Activated B cell treated with CpG ODN at 0.5 μM for 24 hours (primary cell): Measurements from ENCODE around the gene MANBA. TPM values are rescaled to one million over a fixed set of nuclear protein-coding genes. Genes with fewer than 3 reads are reported as not detected.

ENCODE experiments used
- ATAC-seq: fragments of 200-7000 bp; cut with Tn5 transposase; one replicate; pipeline ENCODE4 v1.10.0; 2021; ENCODE audit warnings: low read depth, mild to moderate bottlenecking, moderate library complexity
- CTCF ChIA-PET: fragments of 350-600 bp; sonication (Branson Sonifier 250); formaldehyde crosslinking; loops from one replicate; lab custom pipeline; 2021; ENCODE audit warnings: antibody characterized with exemption; lab: Charles Lee
- POLR2A ChIA-PET: fragments of 350-600 bp; sonication (Branson Sonifier 250); formaldehyde crosslinking; loops from one replicate; lab custom pipeline; 2021; ENCODE audit warnings: antibody characterized with exemption; lab: Charles Lee
- DNase-seq: peaks from one replicate; pipeline ENCODE4 v3.0.0; 2022
- H3K27ac Mint-ChIP-seq: one replicate; pipeline ENCODE4 v1.8.0; 2020; ENCODE audit warnings: mixed read lengths
- H3K27me3 Mint-ChIP-seq: one replicate; pipeline ENCODE4 v1.8.0; 2021; ENCODE audit warnings: mixed read lengths
- H3K36me3 Mint-ChIP-seq: one replicate; pipeline ENCODE4 v1.8.0; 2021; ENCODE audit warnings: low read depth, mixed read lengths
- H3K4me1 Mint-ChIP-seq: one replicate; pipeline ENCODE4 v1.8.0; 2021; ENCODE audit warnings: mixed read lengths
- H3K4me3 Mint-ChIP-seq: one replicate; pipeline ENCODE4 v1.8.0; 2020; ENCODE audit warnings: mild to moderate bottlenecking, mixed read lengths
- H3K9me3 Mint-ChIP-seq: one replicate; pipeline ENCODE4 v1.8.0; 2020; ENCODE audit warnings: mixed read lengths
- CTCF ChIP-seq: fragments of 200-600 bp; IDR thresholded peaks from one replicate; pipeline ENCODE4 v1.8.0; 2022; ENCODE audit warnings: antibody characterized with exemption, mild to moderate bottlenecking
- intact Hi-C: fragments of 100-400 bp; cut with micrococcal nuclease; formaldehyde crosslinking; loops from one replicate; pipeline ENCODE4 v1.15.1; 2024
- total RNA-seq: library from RNA; stranded (reverse); gene quantifications from 2 replicates; pipeline ENCODE4 v1.2.3, GENCODE V29; 2022

The MANBA gene
- total RNA-seq, 1 donor from 2014 or later: 55.3 TPM

DNA sequence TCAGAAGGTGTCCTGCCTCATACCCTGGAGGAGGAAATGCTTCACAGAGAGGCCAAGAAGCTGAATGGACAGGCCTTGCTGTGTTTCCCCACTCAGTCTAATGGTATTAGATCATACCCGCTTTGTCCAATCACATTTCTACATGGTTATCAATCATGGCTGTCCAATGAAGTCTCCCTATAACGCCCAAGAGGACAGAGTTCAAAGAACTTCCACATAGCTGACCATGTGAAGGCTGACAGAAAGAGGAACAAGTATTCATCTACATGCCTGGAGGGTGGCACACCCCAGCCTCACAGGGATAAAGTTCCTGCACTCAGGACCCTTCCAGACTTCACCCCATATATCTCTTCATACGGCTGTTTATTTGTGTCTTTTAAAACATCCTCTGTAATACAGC lies 123.4 kb downstream of the MANBA start:
- no peak for TF ChIP-seq CTCF
- Mint-ChIP-seq H3K9me3 (no peaks in the 10 kb centered on the region), H3K4me3 (no peak overlapping the region), H3K27me3 (no peaks in the 10 kb centered on the region), H3K36me3 (peaks cover 83% of the 10 kb centered on the region), H3K27ac (no peak overlapping the region), H3K4me1 (no peaks in the 10 kb centered on the region)
- ChIA-PET CTCF (no interaction called here), POLR2A (no interaction called here)
- intact Hi-C loops: no loop called here
- ATAC-seq: no peak
- DNase-seq: no peak

DNA sequence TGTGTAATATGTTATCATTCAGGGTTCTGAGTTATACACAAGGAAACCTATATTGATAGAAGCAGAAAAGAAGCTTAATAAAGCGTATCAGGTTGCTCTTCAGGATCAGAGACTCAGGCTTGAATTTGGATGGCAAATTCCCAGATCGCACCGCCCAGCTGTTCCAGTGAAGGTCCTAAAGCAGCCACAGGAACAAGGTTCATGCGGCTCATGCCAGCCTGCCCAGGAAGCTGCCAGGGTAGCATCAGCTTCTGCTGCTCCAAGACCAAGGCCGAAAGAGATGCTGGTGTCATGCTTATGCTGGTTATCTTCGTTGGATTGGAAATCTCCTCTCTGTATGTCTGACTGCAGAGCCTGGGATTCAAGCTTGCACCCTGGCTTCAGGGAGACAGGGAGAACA lies 127.7 kb downstream of the MANBA start:
- peaks cover 71% of the 10 kb centered on the region for H3K36me3 Mint-ChIP-seq
- TF ChIP-seq CTCF: no peak
- no peak for DNase-seq
- peaks cover 4% of the 10 kb centered on the region for H3K4me1 Mint-ChIP-seq
- ATAC-seq: no peak
- H3K9me3 Mint-ChIP-seq: no peaks in the 10 kb centered on the region
- ChIA-PET CTCF (no interaction called here), POLR2A (interaction anchor here (1.0 kb wide), 1 partner anchor 195 kb away, joined by 3 read pairs; the partner anchor contains the start of gene UBE2D3)
- no peak overlapping the region for H3K27ac Mint-ChIP-seq
- intact Hi-C loops: no loop called here
- no peaks in the 10 kb centered on the region for H3K27me3 Mint-ChIP-seq
- H3K4me3 Mint-ChIP-seq: no peak overlapping the region

- POLR2A ChIA-PET: interaction anchor here (1.0 kb wide), 1 partner anchor 195 kb away, joined by 3 read pairs; the partner anchor contains the start of gene UBE2D3
- intact Hi-C loops: no loop called here
- Mint-ChIP-seq H3K4me3 (no peak overlapping the region), H3K4me1 (peaks cover 10% of the 10 kb centered on the region), H3K27ac (no peak overlapping the region), H3K9me3 (no peaks in the 10 kb centered on the region), H3K36me3 (peaks cover 65% of the 10 kb centered on the region), H3K27me3 (no peaks in the 10 kb centered on the region)
- DNase-seq (no peak), ATAC-seq (no peak)
- CTCF ChIA-PET: no interaction called here
- no peak for TF ChIP-seq CTCF
These were observed 128.3 kb downstream of the MANBA start for GRCh38 chr4:102632241-102633065.

- Mint-ChIP-seq H3K4me1 (peaks cover 18% of the 10 kb centered on the region), H3K27ac (no peak overlapping the region)
- no peak for TF ChIP-seq CTCF
These were observed 129.2 kb downstream of the MANBA start for GRCh38 chr4:102631616-102632015.

DNA sequence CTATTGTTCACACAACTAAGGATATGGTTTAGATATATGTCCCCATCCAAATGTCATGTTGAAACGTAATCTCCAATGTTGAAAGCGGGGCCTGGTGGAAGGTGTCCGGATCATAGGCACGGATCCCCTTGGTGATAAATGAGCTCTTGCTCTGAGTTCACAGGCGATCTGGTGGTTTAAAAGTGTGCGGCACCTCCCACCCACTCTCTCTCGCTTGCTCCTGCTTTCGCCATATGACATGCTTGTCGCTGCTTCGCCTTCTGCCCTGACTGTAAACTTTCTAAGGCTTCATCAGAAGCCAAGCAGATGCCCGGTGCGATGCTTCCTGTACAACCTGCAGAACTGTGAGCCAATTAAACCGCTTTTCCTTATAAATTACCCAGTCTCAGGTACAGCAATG lies 131.1 kb downstream of the MANBA start:
- POLR2A ChIA-PET: no interaction called here

More at GRCh38 chr4:102631616-102632015, 129.2 kb downstream of the MANBA start:
- intact Hi-C loops: no loop called here
- ATAC-seq (no peak), DNase-seq (no peak)
- H3K27me3 Mint-ChIP-seq: no peaks in the 10 kb centered on the region
- ChIA-PET POLR2A (no interaction called here), CTCF (no interaction called here)
- H3K36me3 Mint-ChIP-seq: peaks cover 57% of the 10 kb centered on the region
- no peak overlapping the region for H3K4me3 Mint-ChIP-seq
- H3K9me3 Mint-ChIP-seq: no peaks in the 10 kb centered on the region

More for the DNA sequence above, 131.1 kb downstream of the MANBA start:
- H3K36me3 Mint-ChIP-seq: peaks cover 38% of the 10 kb centered on the region
- no peaks in the 10 kb centered on the region for H3K9me3 Mint-ChIP-seq
- TF ChIP-seq CTCF: no peak
- intact Hi-C loops: no loop called here
- no peaks in the 10 kb centered on the region for H3K27me3 Mint-ChIP-seq
- DNase-seq (no peak), ATAC-seq (no peak)
- H3K27ac Mint-ChIP-seq: no peak overlapping the region
- H3K4me1 Mint-ChIP-seq: peaks cover 22% of the 10 kb centered on the region
- no peak overlapping the region for H3K4me3 Mint-ChIP-seq
- CTCF ChIA-PET: no interaction called here
